KMS-11 (cell line): Measurements from ENCODE around the gene NTM.

ENCODE experiments used
- H2AFZ ChIP-seq: fragments of 200-600 bp; sonication (generic); 2 replicates; pipeline ENCODE4 v1.6.1; 2016; ENCODE audit warnings: antibody characterized with exemption, mixed run types, low read depth
- H3K27ac ChIP-seq: fragments of 200-600 bp; sonication (generic); 2 replicates; pipeline ENCODE4 v1.6.1; 2016; ENCODE audit warnings: mild to moderate bottlenecking, mixed run types
- H3K27me3 ChIP-seq: fragments of 200-600 bp; sonication (generic); 2 replicates; pipeline ENCODE4 v1.6.1; 2017; ENCODE audit warnings: mild to moderate bottlenecking, low read depth, mixed run types, moderate library complexity; ENCODE audit not compliant: insufficient read depth
- H3K36me3 ChIP-seq: fragments of 200-600 bp; sonication (generic); 2 replicates; pipeline ENCODE4 v1.6.1; 2017; ENCODE audit warnings: mild to moderate bottlenecking, mixed run types; ENCODE audit not compliant: insufficient read depth
- H3K4me1 ChIP-seq: fragments of 200-600 bp; sonication (generic); 2 replicates; pipeline ENCODE4 v1.6.1; 2016; ENCODE audit warnings: mild to moderate bottlenecking, low read depth, mixed run types; ENCODE audit not compliant: poor library complexity, severe bottlenecking
- H3K4me2 ChIP-seq: fragments of 200-600 bp; sonication (generic); 2 replicates; pipeline ENCODE4 v1.7.0; 2016; ENCODE audit warnings: mild to moderate bottlenecking, mixed run types
- H3K4me3 ChIP-seq: fragments of 200-600 bp; sonication (generic); IDR thresholded peaks from 2 replicates; pipeline ENCODE4 v1.6.1; 2017; ENCODE audit warnings: low read depth, low read length, mixed read lengths; ENCODE audit not compliant: insufficient read depth
- H3K79me2 ChIP-seq: fragments of 200-600 bp; sonication (generic); 2 replicates; pipeline ENCODE4 v1.6.1; 2016; ENCODE audit warnings: low read depth, mixed run types; ENCODE audit not compliant: insufficient read depth
- H3K9ac ChIP-seq: fragments of 200-600 bp; sonication (generic); 2 replicates; pipeline ENCODE4 v1.6.1; 2016; ENCODE audit warnings: mild to moderate bottlenecking, mixed run types
- H4K20me1 ChIP-seq: fragments of 200-600 bp; sonication (generic); 2 replicates; pipeline ENCODE4 v1.6.1; 2016; ENCODE audit warnings: mild to moderate bottlenecking, mixed run types; ENCODE audit not compliant: insufficient read depth
- TF ChIP-seq, protein P1 (sequence below): fragments of 200-600 bp; sonication (generic); conservative IDR thresholded peaks from 2 replicates; pipeline ENCODE4 v1.6.1; 2017; ENCODE audit warnings: low read depth, mild to moderate bottlenecking, antibody characterized with exemption, low read length, moderate library complexity, mixed read lengths

The NTM gene

DNA sequence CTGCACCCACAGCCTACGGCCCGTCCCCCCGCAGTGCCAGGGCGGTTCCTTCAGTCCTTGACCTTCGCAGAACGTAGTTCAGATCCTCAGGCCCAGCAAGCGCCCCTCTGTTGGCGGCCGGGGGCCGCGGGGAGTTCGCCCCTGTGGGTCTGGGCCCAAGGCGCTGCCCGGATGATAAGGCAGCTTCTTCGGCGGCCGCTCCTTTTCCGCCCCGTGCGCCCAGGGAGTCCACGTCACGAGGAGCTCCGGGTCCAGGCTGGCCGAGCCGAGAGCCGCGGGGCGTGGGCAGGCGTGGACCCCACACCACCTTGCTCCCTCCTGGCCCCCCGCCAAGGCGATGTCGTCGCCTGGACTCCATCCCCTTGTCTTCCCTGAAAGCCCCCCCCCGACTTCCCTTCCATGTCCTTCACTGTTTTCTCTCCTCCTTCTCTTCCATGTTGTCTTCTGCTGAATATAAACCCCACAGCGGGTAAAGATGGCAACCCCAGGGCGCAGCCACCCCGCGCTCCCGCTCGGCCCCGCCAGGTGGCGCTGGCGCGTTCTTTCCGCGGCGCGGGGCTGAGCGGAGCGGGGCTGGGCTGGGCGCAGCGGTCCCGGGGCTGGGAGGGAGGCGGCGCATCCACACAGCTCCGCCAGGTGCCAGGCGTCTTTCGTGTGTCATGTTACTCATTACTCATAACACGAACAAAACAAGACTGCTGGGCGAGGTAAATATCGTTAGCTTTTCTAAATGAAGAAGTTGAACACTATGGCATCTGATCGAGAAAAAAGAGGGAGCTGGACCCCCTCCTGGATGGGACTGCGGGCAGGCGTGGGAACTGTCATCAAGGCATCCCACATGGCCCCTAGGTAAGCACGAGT lies 321.0 kb downstream of the NTM start:
- no peaks in the 10 kb centered on the region for H3K27me3 ChIP-seq
- no peak overlapping the region for H3K27ac ChIP-seq
- H4K20me1 ChIP-seq, result no peaks in the 10 kb centered on the region
- no peaks in the 10 kb centered on the region for H3K4me1 ChIP-seq
- TF ChIP-seq, protein P1, sequence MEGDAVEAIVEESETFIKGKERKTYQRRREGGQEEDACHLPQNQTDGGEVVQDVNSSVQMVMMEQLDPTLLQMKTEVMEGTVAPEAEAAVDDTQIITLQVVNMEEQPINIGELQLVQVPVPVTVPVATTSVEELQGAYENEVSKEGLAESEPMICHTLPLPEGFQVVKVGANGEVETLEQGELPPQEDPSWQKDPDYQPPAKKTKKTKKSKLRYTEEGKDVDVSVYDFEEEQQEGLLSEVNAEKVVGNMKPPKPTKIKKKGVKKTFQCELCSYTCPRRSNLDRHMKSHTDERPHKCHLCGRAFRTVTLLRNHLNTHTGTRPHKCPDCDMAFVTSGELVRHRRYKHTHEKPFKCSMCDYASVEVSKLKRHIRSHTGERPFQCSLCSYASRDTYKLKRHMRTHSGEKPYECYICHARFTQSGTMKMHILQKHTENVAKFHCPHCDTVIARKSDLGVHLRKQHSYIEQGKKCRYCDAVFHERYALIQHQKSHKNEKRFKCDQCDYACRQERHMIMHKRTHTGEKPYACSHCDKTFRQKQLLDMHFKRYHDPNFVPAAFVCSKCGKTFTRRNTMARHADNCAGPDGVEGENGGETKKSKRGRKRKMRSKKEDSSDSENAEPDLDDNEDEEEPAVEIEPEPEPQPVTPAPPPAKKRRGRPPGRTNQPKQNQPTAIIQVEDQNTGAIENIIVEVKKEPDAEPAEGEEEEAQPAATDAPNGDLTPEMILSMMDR, result no peak
- no peak overlapping the region for H3K9ac ChIP-seq
- no peak overlapping the region for H3K4me3 ChIP-seq
- no peak overlapping the region for H3K4me2 ChIP-seq
- H2AFZ ChIP-seq, result no peak overlapping the region
- H3K36me3 ChIP-seq, result no peaks in the 10 kb centered on the region
- H3K79me2 ChIP-seq, result no peaks in the 10 kb centered on the region

DNA sequence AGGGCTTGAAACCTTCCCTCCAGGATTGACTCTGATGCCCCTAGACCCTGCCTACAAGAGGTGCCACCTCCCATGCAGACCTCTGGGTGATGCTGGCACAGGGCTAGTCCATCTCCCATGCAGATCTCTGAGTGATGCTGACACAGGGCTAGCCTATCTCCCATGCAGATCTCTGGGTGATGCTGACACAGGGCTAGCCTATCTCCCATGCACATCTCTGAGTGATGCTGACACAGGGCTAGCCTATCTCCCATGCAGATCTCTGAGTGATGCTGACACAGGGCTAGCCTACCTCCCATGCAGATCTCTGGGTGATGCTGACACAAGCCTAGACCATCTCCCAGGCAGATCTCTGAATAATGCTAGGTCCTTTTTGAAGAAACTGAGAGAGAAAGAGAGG lies 321.7 kb downstream of the NTM start:
- H3K27me3 ChIP-seq, result no peaks in the 10 kb centered on the region
- H3K4me2 ChIP-seq, result no peak overlapping the region

DNA sequence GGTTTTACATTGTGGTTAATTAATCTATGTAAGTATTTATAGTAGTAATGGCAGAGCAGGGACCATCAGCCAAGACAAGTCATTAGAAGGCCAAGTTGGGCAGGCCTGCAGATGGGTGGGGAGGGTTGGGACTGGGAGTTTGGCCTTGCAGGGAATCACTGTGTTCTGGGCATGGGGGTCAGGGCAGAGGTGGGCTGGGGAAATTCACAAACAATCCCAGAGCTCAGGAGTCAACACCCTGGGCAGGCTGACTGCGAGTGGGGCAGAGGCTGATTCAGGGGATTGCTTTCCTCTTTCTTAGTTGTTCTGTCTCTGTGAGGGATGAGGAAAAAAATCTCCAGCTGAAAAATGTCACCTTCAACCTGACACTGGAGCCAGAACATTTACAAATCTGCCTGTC lies 322.5 kb downstream of the NTM start:
- Histone ChIP-seq H3K27me3 (no peaks in the 10 kb centered on the region), H3K79me2 (no peaks in the 10 kb centered on the region)
- TF ChIP-seq, protein P1, result no peak

More for the DNA sequence above, 321.7 kb downstream of the NTM start:
- Histone ChIP-seq H4K20me1 (no peaks in the 10 kb centered on the region), H3K9ac (no peak overlapping the region), H3K36me3 (no peaks in the 10 kb centered on the region), H3K4me3 (no peak overlapping the region), H3K4me1 (no peaks in the 10 kb centered on the region), H3K79me2 (no peaks in the 10 kb centered on the region), H2AFZ (no peak overlapping the region), H3K27ac (no peak overlapping the region)
- TF ChIP-seq, protein P1, result no peak

DNA sequence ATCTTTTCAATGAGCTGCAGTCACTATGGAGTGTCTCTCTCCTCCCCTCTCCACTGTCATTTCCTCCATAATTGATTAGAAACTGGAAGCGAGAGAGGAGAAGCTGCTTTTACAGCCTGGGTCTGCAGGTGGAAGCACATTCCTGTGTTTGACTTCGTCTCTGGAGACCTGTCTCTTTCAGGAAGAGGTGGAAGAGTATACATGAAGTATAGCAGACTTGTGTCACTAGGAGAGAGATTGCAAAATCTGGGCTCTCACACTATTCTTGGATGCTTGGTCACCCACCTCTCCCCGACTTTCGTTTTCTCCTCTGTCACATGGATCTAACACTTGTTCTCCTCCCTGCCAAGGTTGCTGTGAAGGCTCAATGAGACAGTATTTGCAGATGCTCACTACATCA lies 323.3 kb downstream of the NTM start:
- TF ChIP-seq, protein P1, result no peak
- Histone ChIP-seq H3K9ac (no peak overlapping the region), H4K20me1 (no peaks in the 10 kb centered on the region), H3K4me1 (no peaks in the 10 kb centered on the region), H3K36me3 (no peaks in the 10 kb centered on the region), H2AFZ (no peak overlapping the region), H3K4me3 (no peak overlapping the region), H3K27ac (no peak overlapping the region), H3K4me2 (no peak overlapping the region), H3K79me2 (no peaks in the 10 kb centered on the region), H3K27me3 (no peaks in the 10 kb centered on the region)

More for the DNA sequence above, 322.5 kb downstream of the NTM start:
- Histone ChIP-seq H3K9ac (no peak overlapping the region), H3K36me3 (no peaks in the 10 kb centered on the region), H2AFZ (no peak overlapping the region), H3K4me3 (no peak overlapping the region), H3K4me1 (no peaks in the 10 kb centered on the region), H3K27ac (no peak overlapping the region), H4K20me1 (no peaks in the 10 kb centered on the region), H3K4me2 (no peak overlapping the region)
